Measurements from ENCODE around the gene MRTFB. TPM values are rescaled to one million over a fixed set of nuclear protein-coding genes. Genes with fewer than 3 reads are reported as not detected.
A peak's percentile ranks its signal among the peaks of the same experiment; 100 is the strongest.

MRTFB gene
- total RNA-seq, 4 donors from 2014 or later: 12.7 to 20.4 (median 14.8) TPM

DNA sequence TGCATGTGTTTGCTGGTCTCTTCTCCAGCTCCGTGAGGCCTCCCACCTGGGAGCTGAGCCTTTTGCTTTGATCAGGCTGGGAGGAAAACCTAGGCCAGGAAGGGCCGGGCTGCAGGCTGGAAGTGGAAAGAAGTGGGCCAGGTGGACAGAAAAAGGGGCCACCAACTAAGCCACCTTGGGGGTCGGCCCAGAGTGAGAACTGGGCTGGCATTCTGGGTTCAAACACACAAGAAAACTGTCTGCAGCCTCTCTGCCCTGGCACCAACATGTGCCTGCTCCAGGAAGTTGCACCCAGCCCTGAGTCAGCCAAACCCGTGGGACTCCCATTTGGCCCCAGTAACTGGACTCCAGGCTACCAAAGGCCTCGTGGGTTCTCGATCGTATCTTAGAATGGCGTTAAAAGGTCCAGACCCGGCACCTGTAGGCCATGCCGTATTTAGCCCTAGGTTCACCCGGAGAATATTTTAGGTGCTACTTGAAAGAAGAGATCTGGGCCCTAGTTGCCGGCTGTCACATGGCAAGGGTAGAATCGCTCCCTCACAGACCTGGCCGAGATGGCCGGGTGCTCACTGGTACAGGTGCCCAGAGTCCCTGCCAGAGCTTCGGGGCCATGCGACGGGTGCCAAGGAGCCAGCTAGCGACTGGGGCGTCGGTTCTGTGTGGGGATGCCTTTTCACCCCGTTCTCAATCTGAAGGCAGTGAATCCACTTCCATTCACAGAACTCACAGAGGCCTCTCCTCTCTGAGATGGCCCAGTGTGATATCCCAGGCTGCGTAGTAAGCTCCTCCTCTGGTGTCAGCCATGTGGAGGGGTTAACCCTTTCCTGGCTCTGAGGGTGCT, 236.6 kb downstream of the MRTFB start:
- Histone ChIP-seq H3K36me3 (no peaks in the 10 kb centered on the region), H3K9me3 (no peaks in the 10 kb centered on the region), H3K27me3 (no peaks in the 10 kb centered on the region), H3K27ac (peak overlapping the region; percentile 95 to 99 (median 98)), H3K4me3 (peak overlapping the region; percentile 45 to 98 (median 89)), H3K4me1 (peaks cover 64 to 72% of the 10 kb centered on the region in 2 donors)
- in situ Hi-C loops (cut with MboI; ENCODE audit: low sequenced_read_pairs in 4 of 4): loop anchor here in 2 of 4 donors (10.0 to 25.0 kb wide), 2 partner anchors 105 to 127 kb away; no protein-coding TSS in a partner anchor
- intact Hi-C loops (cut with DNase I; ENCODE audit: low total_unique reads): loop anchor here (2.0 kb wide), 1 partner anchor 93 kb away; no protein-coding TSS in a partner anchor
- peak; percentile 84 to 91 for DNase-seq
- peak; percentile 61 to 70 for TF ChIP-seq POLR2A (IDR thresholded peaks at IDR 0.05)
- TF ChIP-seq, protein P1, sequence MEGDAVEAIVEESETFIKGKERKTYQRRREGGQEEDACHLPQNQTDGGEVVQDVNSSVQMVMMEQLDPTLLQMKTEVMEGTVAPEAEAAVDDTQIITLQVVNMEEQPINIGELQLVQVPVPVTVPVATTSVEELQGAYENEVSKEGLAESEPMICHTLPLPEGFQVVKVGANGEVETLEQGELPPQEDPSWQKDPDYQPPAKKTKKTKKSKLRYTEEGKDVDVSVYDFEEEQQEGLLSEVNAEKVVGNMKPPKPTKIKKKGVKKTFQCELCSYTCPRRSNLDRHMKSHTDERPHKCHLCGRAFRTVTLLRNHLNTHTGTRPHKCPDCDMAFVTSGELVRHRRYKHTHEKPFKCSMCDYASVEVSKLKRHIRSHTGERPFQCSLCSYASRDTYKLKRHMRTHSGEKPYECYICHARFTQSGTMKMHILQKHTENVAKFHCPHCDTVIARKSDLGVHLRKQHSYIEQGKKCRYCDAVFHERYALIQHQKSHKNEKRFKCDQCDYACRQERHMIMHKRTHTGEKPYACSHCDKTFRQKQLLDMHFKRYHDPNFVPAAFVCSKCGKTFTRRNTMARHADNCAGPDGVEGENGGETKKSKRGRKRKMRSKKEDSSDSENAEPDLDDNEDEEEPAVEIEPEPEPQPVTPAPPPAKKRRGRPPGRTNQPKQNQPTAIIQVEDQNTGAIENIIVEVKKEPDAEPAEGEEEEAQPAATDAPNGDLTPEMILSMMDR (IDR thresholded peaks at IDR 0.05 in 4 of 5, conservative IDR thresholded peaks at IDR 0.05 in 1 of 5): no peak
- ATAC-seq: peak; percentile 68 to 69

DNA sequence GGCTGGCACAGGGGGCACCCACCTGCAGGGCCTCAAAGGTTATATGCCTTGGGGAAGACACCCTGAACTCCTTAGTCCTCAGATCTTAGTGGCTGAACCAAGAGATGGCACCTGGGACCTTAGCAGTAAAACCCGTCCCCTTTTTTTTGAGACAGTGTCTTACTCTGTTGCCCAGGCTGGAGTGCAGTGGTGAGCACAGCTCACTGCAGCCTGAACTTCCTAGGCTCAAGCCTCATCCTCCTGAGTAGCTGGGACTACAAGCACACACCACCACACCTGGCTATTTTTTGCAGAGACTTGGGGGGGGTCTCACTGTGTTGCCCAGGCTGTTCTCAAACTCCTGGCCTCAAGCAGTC, 237.2 kb downstream of the MRTFB start:
- Histone ChIP-seq H3K36me3 (no peaks in the 10 kb centered on the region), H3K4me3 (peak overlapping the region; percentile 45 to 98 (median 89)), H3K27ac (peak overlapping the region; percentile 95 to 99 (median 98)), H3K9me3 (no peaks in the 10 kb centered on the region), H3K4me1 (peaks cover 64 to 75% of the 10 kb centered on the region in 2 donors), H3K27me3 (no peaks in the 10 kb centered on the region)
- intact Hi-C loops (cut with DNase I; ENCODE audit: low total_unique reads) (loop anchor here (2.0 kb wide), 1 partner anchor 92 kb away; no protein-coding TSS in a partner anchor), in situ Hi-C loops (cut with MboI; ENCODE audit: low sequenced_read_pairs in 4 of 4) (loop anchor here in 2 of 4 donors (10.0 to 25.0 kb wide), 2 partner anchors 104 to 126 kb away; no protein-coding TSS in a partner anchor)
- TF ChIP-seq, protein P1 (IDR thresholded peaks at IDR 0.05 in 4 of 5, conservative IDR thresholded peaks at IDR 0.05 in 1 of 5): no peak
- no peak for TF ChIP-seq POLR2A (IDR thresholded peaks at IDR 0.05)
- peak in 1 of 2 donors; percentile 18 for ATAC-seq
- peak in 1 of 2 donors; percentile 38 for DNase-seq

DNA sequence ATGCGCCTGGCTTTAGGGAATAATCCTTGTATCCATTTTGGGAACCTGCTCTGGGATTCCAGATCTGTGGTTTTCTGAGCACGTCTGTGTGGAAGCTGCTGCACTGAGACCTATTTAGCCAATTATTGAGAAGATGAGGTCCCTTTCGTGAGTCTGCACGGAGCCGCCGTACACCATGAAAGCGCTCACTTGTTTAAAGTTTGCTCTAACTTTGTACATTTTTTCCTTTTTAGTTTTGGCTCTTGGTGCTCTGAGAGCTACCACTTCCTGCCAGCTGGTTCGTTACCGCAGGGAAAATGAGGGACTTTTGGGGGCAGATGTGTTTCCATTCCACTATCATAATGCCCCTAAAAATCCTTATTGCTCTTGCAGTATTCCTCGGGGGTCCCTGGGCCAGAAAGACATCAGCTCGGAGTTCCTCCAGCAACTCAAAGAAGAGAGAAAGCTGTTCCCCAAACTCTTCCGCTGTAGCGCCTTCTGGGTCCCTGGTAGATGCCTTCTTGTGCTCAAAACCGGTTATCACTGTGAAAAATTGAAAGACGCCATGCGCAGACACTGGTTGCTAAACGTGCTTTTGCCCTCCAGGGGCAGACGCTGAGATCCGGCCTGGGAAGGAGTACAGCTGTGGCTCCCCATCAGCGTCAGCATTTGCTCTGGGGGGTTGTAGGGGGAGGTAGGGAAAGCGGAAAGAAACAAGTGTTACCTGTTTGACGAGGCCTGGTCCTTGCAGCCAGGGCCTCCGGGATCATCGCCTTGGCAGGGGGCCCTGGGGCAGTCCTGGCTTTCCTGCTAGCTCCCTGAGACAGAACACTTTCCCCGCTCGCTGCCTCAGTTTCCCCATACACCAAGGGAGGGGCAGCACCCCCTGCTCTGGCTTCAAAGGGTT, 238.1 kb downstream of the MRTFB start:
- TF ChIP-seq POLR2A (IDR thresholded peaks at IDR 0.05): no peak
- TF ChIP-seq, protein P1 (IDR thresholded peaks at IDR 0.05 in 4 of 5, conservative IDR thresholded peaks at IDR 0.05 in 1 of 5): peak in 2 of 5 experiments; percentile 6 to 33
- H3K9me3 ChIP-seq: no peaks in the 10 kb centered on the region
- H3K27me3 ChIP-seq: no peaks in the 10 kb centered on the region
- DNase-seq (peak in 1 of 2 donors; percentile 61), ATAC-seq (peak in 1 of 2 donors; percentile 22)
- intact Hi-C loops (cut with DNase I; ENCODE audit: low total_unique reads): loop anchor here (2.0 kb wide), 1 partner anchor 92 kb away; no protein-coding TSS in a partner anchor
- H3K36me3 ChIP-seq: no peaks in the 10 kb centered on the region
- H3K27ac ChIP-seq: peak overlapping the region; percentile 95 to 99 (median 98)
- in situ Hi-C loops (cut with MboI; ENCODE audit: low sequenced_read_pairs in 4 of 4): loop anchor here in 2 of 4 donors (10.0 to 25.0 kb wide), 2 partner anchors 103 to 126 kb away; no protein-coding TSS in a partner anchor
- peaks cover 72 to 74% of the 10 kb centered on the region in 2 donors for H3K4me1 ChIP-seq
- H3K4me3 ChIP-seq: peak overlapping the region; percentile 24 to 98 (median 64)

DNA sequence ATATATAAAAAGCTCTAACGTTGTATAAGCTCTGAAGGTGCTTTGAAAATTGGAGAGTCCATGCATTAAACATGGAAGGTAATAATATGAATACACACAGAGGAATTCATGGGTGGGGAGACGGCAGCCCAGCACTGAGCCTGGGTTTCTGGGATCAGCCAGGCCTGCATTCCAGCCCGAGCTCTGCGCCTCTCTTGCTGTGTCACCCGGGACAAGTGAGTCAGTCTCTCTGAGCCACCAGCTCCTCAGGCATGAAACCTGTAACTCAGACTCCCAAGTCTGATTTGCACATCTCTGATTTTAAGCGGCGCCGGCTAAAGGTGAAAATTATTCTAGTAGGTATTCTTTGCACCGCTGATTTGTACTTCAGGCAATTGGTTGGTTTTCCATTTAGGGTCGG, 238.8 kb downstream of the MRTFB start:
- Histone ChIP-seq H3K27me3 (no peaks in the 10 kb centered on the region), H3K27ac (peak overlapping the region; percentile 95 to 99 (median 98)), H3K4me1 (peaks cover 75 to 77% of the 10 kb centered on the region in 2 donors), H3K4me3 (peak overlapping the region; percentile 35 to 98 (median 64)), H3K9me3 (no peaks in the 10 kb centered on the region), H3K36me3 (no peaks in the 10 kb centered on the region)
- ATAC-seq: no peak
- in situ Hi-C loops (cut with MboI; ENCODE audit: low sequenced_read_pairs in 4 of 4) (loop anchor here in 2 of 4 donors (10.0 to 25.0 kb wide), 2 partner anchors 102 to 125 kb away; no protein-coding TSS in a partner anchor), intact Hi-C loops (cut with DNase I; ENCODE audit: low total_unique reads) (loop anchor here (2.0 kb wide), 1 partner anchor 91 kb away; no protein-coding TSS in a partner anchor)
- TF ChIP-seq POLR2A (IDR thresholded peaks at IDR 0.05): no peak
- TF ChIP-seq, protein P1 (IDR thresholded peaks at IDR 0.05 in 4 of 5, conservative IDR thresholded peaks at IDR 0.05 in 1 of 5): no peak
- DNase-seq: peak in 1 of 2 donors; percentile 45

Measured in gastrocnemius medialis (tissue), 4 donors.